Measurements from ENCODE around the gene UBN2. TPM values are rescaled to one million over a fixed set of nuclear protein-coding genes. Genes with fewer than 3 reads are reported as not detected.

The UBN2 gene
- total RNA-seq, 1 experiment from 2014 or later = 14.8 TPM

DNA sequence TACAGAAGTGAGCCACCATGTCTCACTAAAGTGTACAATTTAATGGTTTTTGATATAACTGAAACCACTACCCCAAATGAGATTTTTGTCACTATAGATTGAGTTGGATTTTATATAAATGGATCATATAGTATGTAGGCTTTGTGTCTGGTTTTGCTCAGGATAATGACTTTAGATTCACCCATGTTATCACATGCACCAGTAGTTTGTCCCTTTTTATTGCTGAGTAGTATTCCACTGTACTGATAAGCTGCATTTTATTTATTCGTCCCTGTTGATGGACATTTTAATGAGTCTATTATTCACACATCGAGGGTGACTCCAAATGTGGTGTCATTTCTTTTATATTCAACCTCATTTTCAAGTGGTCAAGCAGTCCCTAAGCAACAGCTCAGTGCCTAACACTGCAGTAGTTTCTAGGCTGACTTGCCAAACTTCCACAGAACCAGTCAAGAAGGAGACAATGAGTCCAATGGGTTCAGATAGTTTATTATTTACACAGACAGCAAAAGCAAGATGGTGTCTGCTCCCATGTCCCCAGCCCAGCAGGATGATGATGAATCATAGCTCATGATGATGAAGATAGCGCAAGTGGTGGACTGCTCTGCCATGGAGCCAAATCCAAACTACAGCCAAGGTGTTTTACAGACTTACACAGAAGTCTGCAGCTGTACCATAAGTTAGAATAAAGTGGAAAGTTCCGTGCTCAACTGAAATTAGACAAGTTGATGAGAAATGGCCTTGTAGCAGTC lies 103.5 kb downstream of the UBN2 start:
- no TSS peak for BruUV-seq (replicated peaks)
- intact Hi-C loops (cut with micrococcal nuclease) = no loop called here
- RAD21 ChIA-PET (ENCODE audit: low non-redundant PET in 1 of 2, low total read pairs in 2 of 2, uncharacterized antibody in 2 of 2, unreplicated experiment in 2 of 2) = no interaction called here

More for the DNA sequence above, 103.5 kb downstream of the UBN2 start:
- H3K9me2 ChIP-seq (ENCODE audit: insufficient read depth) = no peaks in the 10 kb centered on the region
- H3K4me2 ChIP-seq (ENCODE audit: low read length) = no peak overlapping the region
- H3K27ac ChIP-seq (ENCODE audit: low read depth, low read length) = no peak overlapping the region
- H4K20me1 ChIP-seq (ENCODE audit: insufficient read depth) = no peaks in the 10 kb centered on the region
- no peaks in the 10 kb centered on the region for H3K27me3 ChIP-seq (ENCODE audit: insufficient read depth, low read length)
- TF ChIP-seq CEBPB (IDR thresholded peaks at IDR 0.05; ENCODE audit: low read depth) = no peak
- no peak for TF ChIP-seq POLR2A (IDR thresholded peaks at IDR 0.05; ENCODE audit: borderline replicate concordance, extremely low read depth, insufficient read depth, insufficient read length)
- TF ChIP-seq YY1 (IDR thresholded peaks at IDR 0.05; ENCODE audit: extremely low read depth, insufficient replicate concordance, low read depth, low read length) = no peak
- TF ChIP-seq POLR2AphosphoS5 (IDR thresholded peaks at IDR 0.05; ENCODE audit: low read depth, low read length) = no peak
- no peak for TF ChIP-seq ZFX (IDR thresholded peaks at IDR 0.05)
- TF ChIP-seq, protein P1, sequence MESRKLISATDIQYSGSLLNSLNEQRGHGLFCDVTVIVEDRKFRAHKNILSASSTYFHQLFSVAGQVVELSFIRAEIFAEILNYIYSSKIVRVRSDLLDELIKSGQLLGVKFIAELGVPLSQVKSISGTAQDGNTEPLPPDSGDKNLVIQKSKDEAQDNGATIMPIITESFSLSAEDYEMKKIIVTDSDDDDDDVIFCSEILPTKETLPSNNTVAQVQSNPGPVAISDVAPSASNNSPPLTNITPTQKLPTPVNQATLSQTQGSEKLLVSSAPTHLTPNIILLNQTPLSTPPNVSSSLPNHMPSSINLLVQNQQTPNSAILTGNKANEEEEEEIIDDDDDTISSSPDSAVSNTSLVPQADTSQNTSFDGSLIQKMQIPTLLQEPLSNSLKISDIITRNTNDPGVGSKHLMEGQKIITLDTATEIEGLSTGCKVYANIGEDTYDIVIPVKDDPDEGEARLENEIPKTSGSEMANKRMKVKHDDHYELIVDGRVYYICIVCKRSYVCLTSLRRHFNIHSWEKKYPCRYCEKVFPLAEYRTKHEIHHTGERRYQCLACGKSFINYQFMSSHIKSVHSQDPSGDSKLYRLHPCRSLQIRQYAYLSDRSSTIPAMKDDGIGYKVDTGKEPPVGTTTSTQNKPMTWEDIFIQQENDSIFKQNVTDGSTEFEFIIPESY (IDR thresholded peaks at IDR 0.05; ENCODE audit: extremely low read depth, insufficient replicate concordance, low read length) = no peak
- TF ChIP-seq ZNF274 (IDR thresholded peaks at IDR 0.05; ENCODE audit: low read depth, low read length) = no peak
- TF ChIP-seq JUND (IDR thresholded peaks at IDR 0.05) = no peak
- TF ChIP-seq ELF1 (IDR thresholded peaks at IDR 0.05; ENCODE audit: borderline replicate concordance, low read depth) = no peak
- TF ChIP-seq SIN3A (IDR thresholded peaks at IDR 0.05; ENCODE audit: low read depth) = no peak
- no peak for TF ChIP-seq SP1 (IDR thresholded peaks at IDR 0.05; ENCODE audit: low read depth)
- TF ChIP-seq SRF (IDR thresholded peaks at IDR 0.05; ENCODE audit: low read depth) = no peak
- no peak for TF ChIP-seq CBX3 (IDR thresholded peaks at IDR 0.05; ENCODE audit: low read depth)
- TF ChIP-seq EGR1 (IDR thresholded peaks at IDR 0.05; ENCODE audit: low read depth) = no peak
- CTCF ChIA-PET = no interaction called here
- peaks cover 0 to 7% of the 10 kb centered on the region in 2 experiments; a peak in 2 of 4 replicates for H3K4me1 ChIP-seq (ENCODE audit: control insufficient read depth in 1 of 2, insufficient read depth in 2 of 2, low read length in 2 of 2)
- no peak overlapping the region for H3K9ac ChIP-seq (ENCODE audit: low read length)
- H2AFZ ChIP-seq (ENCODE audit: low read depth, low read length, poor library complexity, severe bottlenecking) = no peak overlapping the region
- ATAC-seq (no peak), DNase-seq (ENCODE audit: low read depth, low spot score) (no peak)
- H3K4me3 ChIP-seq (replicated peaks in 1 of 2; ENCODE audit: low read depth in 1 of 2, low read length in 2 of 2) = no peak overlapping the region
- peaks cover 0 to 5% of the 10 kb centered on the region in 2 experiments; a peak in 1 of 4 replicates for H3K9me3 ChIP-seq (ENCODE audit: control insufficient read depth in 1 of 2, insufficient read depth in 1 of 2, low read depth in 1 of 2, low read length in 2 of 2)
- POLR2A ChIA-PET = interaction anchor here (0.8 to 1.1 kb wide), 2 partner anchors 22 to 24 kb away, joined by 3 to 4 read pairs; no protein-coding TSS in a partner anchor
- H3K79me2 ChIP-seq (ENCODE audit: insufficient read depth, low read length) = no peaks in the 10 kb centered on the region
- no peaks in the 10 kb centered on the region for H3K36me3 ChIP-seq (ENCODE audit: control insufficient read depth in 1 of 2, insufficient read depth in 2 of 2, low read length in 2 of 2)
